CD14-positive monocyte (primary cell): ENCODE data around the gene TP53BP2. TPM values are rescaled to one million over a fixed set of nuclear protein-coding genes. Genes with fewer than 3 reads are reported as not detected.

ENCODE experiments used
- DNase-seq, 3 donors: peaks; one replicate each; pipeline ENCODE4 v3.0.0-alpha.2; 2011 to 2022
- H2AFZ ChIP-seq: 2 replicates; pipeline ENCODE4 v1.6.0; 2012; ENCODE audit warnings: mild to moderate bottlenecking, low read depth, low read length, inconsistent platforms; ENCODE audit not compliant: insufficient read depth, poor library complexity, severe bottlenecking
- H3K27ac ChIP-seq, 2 donors: 1 replicate in 1 of 2; 2 replicates in 1 of 2; pipeline ENCODE4 v1.5.1; 2012 to 2013; ENCODE audit warnings: low read length in 2 of 2, control low read depth in 1 of 2, inconsistent platforms in 1 of 2, low read depth in 1 of 2, mild to moderate bottlenecking in 1 of 2
- H3K27me3 ChIP-seq, 2 donors: one replicate each; pipeline versions ENCODE4 v1.6.0 to v1.6.1; 2011 to 2013; ENCODE audit warnings: low read length in 2 of 2; ENCODE audit not compliant: control insufficient read depth in 2 of 2, insufficient read depth in 2 of 2
- H3K36me3 ChIP-seq, 2 donors: replicated peaks in 1 of 2; 1 replicate in 1 of 2; 2 replicates in 1 of 2; pipeline versions ENCODE4 v1.5.1 to v1.6.1; 2012 to 2013; ENCODE audit warnings: low read length in 2 of 2, control low read depth in 1 of 2, inconsistent platforms in 1 of 2, mild to moderate bottlenecking in 1 of 2; ENCODE audit not compliant: insufficient read depth in 2 of 2, control insufficient read depth in 1 of 2
- H3K4me1 ChIP-seq, 2 donors: 1 replicate in 1 of 2; 2 replicates in 1 of 2; pipeline versions ENCODE4 v1.5.1 to v1.6.1; 2012 to 2013; ENCODE audit warnings: low read length in 2 of 2, control low read depth in 1 of 2, inconsistent platforms in 1 of 2, mild to moderate bottlenecking in 1 of 2, moderate library complexity in 1 of 2; ENCODE audit not compliant: insufficient read depth in 2 of 2, control insufficient read depth in 1 of 2
- H3K4me2 ChIP-seq: replicated peaks from 2 replicates; pipeline ENCODE3; 2012; ENCODE audit warnings: low read length, moderate library complexity, mild to moderate bottlenecking; ENCODE audit not compliant: poor library complexity, severe bottlenecking; ENCODE audit errors: extremely low read depth
- H3K4me3 ChIP-seq, 3 experiments: fragments of 200-600 bp in 1 of 3; sonication (generic) in 1 of 3; replicated peaks in 1 of 3; 1 replicate in 2 of 3; 2 replicates in 1 of 3; pipeline ENCODE4 v1.5.1; 2011 to 2013; ENCODE audit warnings: low read length in 3 of 3, mild to moderate bottlenecking in 3 of 3, control low read depth in 2 of 3, low read depth in 2 of 3, inconsistent platforms in 1 of 3, moderate library complexity in 1 of 3
- H3K79me2 ChIP-seq: 2 replicates; pipeline ENCODE4 v1.6.0; 2012; ENCODE audit warnings: mild to moderate bottlenecking, control low read depth, inconsistent platforms, low read length, moderate library complexity; ENCODE audit not compliant: insufficient read depth
- H3K9ac ChIP-seq: 2 replicates; pipeline ENCODE4 v1.6.0; 2017; ENCODE audit warnings: low read length, mild to moderate bottlenecking; ENCODE audit not compliant: insufficient read depth, poor library complexity, severe bottlenecking
- H3K9me3 ChIP-seq, 2 donors: replicated peaks in 1 of 2; 1 replicate in 1 of 2; 2 replicates in 1 of 2; pipeline versions ENCODE4 v1.5.1 to v1.6.1; 2012 to 2013; ENCODE audit warnings: low read length in 2 of 2, control low read depth in 1 of 2; ENCODE audit not compliant: control insufficient read depth in 1 of 2, insufficient read depth in 1 of 2
- H4K20me1 ChIP-seq: 2 replicates; pipeline ENCODE4 v1.6.0; 2012; ENCODE audit warnings: mild to moderate bottlenecking, low read length, control low read depth, moderate library complexity; ENCODE audit not compliant: insufficient read depth
- H3K27ac Mint-ChIP-seq, 7 donors: one replicate each; pipeline ENCODE4 v1.8.0; 2020; ENCODE audit warnings: mild to moderate bottlenecking in 7 of 7, mixed read lengths in 7 of 7, moderate library complexity in 6 of 7, inconsistent platforms in 2 of 7
- H3K27me3 Mint-ChIP-seq, 3 donors: one replicate each; pipeline ENCODE4 v1.8.0; 2021 to 2022; ENCODE audit warnings: low read depth in 3 of 3, mild to moderate bottlenecking in 3 of 3, mixed read lengths in 3 of 3, moderate library complexity in 3 of 3, inconsistent platforms in 1 of 3
- H3K36me3 Mint-ChIP-seq, 2 donors: one replicate each; pipeline ENCODE4 v1.8.0; 2020; ENCODE audit warnings: mixed read lengths in 2 of 2, inconsistent platforms in 1 of 2, mild to moderate bottlenecking in 1 of 2
- H3K4me1 Mint-ChIP-seq: one replicate; pipeline ENCODE4 v1.8.0; 2020; ENCODE audit warnings: mild to moderate bottlenecking, mixed read lengths
- H3K4me3 Mint-ChIP-seq, 2 donors: one replicate each; pipeline ENCODE4 v1.8.0; 2020; ENCODE audit warnings: mild to moderate bottlenecking in 2 of 2, mixed read lengths in 2 of 2, moderate library complexity in 1 of 2
- H3K9me3 Mint-ChIP-seq, 7 donors: one replicate each; pipeline ENCODE4 v1.8.0; 2020 to 2022; ENCODE audit warnings: mixed read lengths in 7 of 7, mild to moderate bottlenecking in 6 of 7, moderate library complexity in 6 of 7, inconsistent platforms in 2 of 7
- WGBS: methylation state at CpG from one replicate; pipeline ENCODE4 v1.1.5; 2013; ENCODE audit warnings: missing lambda C conversion rate; ENCODE audit not compliant: insufficient coverage; 5-methylcytosine and 5-hydroxymethylcytosine counted together
- intact Hi-C, 2 donors: fragments of 100-400 bp; cut with micrococcal nuclease; formaldehyde crosslinking; loops; one replicate each; pipeline versions ENCODE4 v1.15.0 to v1.15.1; 2023
- polyA plus RNA-seq, 3 donors: library from polyadenylated mRNA; depleted of rRNA in 1 of 3; unstranded in 2 of 3; stranded (reverse) in 1 of 3; fragments of 300-500 nt in 2 of 3; fragments of >200 nt in 1 of 3; fragmentation: Illumina TruSeq in 2 of 3; gene quantifications; 1 replicate in 2 of 3; 2 replicates in 1 of 3; pipeline ENCODE4 v1.2.3, GENCODE V29; 2012 to 2021
- TF ChIP-seq, protein P1 (sequence below): fragments of 200-600 bp; IDR thresholded peaks from one replicate; pipeline ENCODE4 v1.8.0; 2022; ENCODE audit warnings: antibody characterized with exemption, mild to moderate bottlenecking

Gene TP53BP2
- polyA plus RNA-seq, 3 donors: 5.7 to 19.7 (median 8.8) TPM

GRCh38 chr1:223739366-223740037 is 106.2 kb downstream of the TP53BP2 start:
- Histone ChIP-seq H3K36me3 (peaks cover 62 to 80% of the 10 kb centered on the region in 2 donors), H3K4me3 (no peak overlapping the region), H3K9ac (no peak overlapping the region), H3K4me1 (no peaks in the 10 kb centered on the region), H3K79me2 (peaks cover 42% of the 10 kb centered on the region), H3K4me2 (no peak overlapping the region), H3K27ac (no peak overlapping the region), H3K9me3 (no peaks in the 10 kb centered on the region), H2AFZ (no peak overlapping the region), H3K27me3 (no peaks in the 10 kb centered on the region), H4K20me1 (peaks cover 81% of the 10 kb centered on the region)
- no peaks in the 10 kb centered on the region for H3K9me3 Mint-ChIP-seq
- H3K4me1 Mint-ChIP-seq: no peaks in the 10 kb centered on the region
- TF ChIP-seq, protein P1, sequence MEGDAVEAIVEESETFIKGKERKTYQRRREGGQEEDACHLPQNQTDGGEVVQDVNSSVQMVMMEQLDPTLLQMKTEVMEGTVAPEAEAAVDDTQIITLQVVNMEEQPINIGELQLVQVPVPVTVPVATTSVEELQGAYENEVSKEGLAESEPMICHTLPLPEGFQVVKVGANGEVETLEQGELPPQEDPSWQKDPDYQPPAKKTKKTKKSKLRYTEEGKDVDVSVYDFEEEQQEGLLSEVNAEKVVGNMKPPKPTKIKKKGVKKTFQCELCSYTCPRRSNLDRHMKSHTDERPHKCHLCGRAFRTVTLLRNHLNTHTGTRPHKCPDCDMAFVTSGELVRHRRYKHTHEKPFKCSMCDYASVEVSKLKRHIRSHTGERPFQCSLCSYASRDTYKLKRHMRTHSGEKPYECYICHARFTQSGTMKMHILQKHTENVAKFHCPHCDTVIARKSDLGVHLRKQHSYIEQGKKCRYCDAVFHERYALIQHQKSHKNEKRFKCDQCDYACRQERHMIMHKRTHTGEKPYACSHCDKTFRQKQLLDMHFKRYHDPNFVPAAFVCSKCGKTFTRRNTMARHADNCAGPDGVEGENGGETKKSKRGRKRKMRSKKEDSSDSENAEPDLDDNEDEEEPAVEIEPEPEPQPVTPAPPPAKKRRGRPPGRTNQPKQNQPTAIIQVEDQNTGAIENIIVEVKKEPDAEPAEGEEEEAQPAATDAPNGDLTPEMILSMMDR: no peak
- 98% methylated on average over 7 of the region's 7 CpGs for WGBS
- peaks cover 67 to 72% of the 10 kb centered on the region in 2 donors for H3K36me3 Mint-ChIP-seq
- no peak overlapping the region for H3K4me3 Mint-ChIP-seq
- H3K27me3 Mint-ChIP-seq: peaks cover 0 to under 1% (median 0%) of the 10 kb centered on the region in 3 donors
- peak overlapping the region in 4 of 7 donors; percentile 16 to 86 (median 38) for H3K27ac Mint-ChIP-seq
- intact Hi-C loops: no loop called here
- DNase-seq: no peak

- TF ChIP-seq, protein P1: no peak
- intact Hi-C loops: no loop called here
- H2AFZ ChIP-seq: no peak overlapping the region
- peaks cover 0 to 1% (median 0%) of the 10 kb centered on the region in 3 donors for H3K27me3 Mint-ChIP-seq
- peaks cover 60 to 80% of the 10 kb centered on the region in 2 donors for H3K36me3 ChIP-seq
- H3K27me3 ChIP-seq: no peaks in the 10 kb centered on the region
- H3K4me2 ChIP-seq: no peak overlapping the region
- no peak for DNase-seq
- no peak overlapping the region for H3K4me3 Mint-ChIP-seq
- H4K20me1 ChIP-seq: peaks cover 81% of the 10 kb centered on the region
- H3K9ac ChIP-seq: no peak overlapping the region
- peak overlapping the region in 1 of 2 donors; percentile 36 for H3K27ac ChIP-seq
- H3K9me3 ChIP-seq: no peaks in the 10 kb centered on the region
- no peaks in the 10 kb centered on the region for H3K4me1 ChIP-seq
- H3K4me3 ChIP-seq: no peak overlapping the region
- H3K36me3 Mint-ChIP-seq: peaks cover 65 to 71% of the 10 kb centered on the region in 2 donors
- H3K27ac Mint-ChIP-seq: peak overlapping the region in 4 of 7 donors; percentile 1 to 77 (median 34)
- WGBS: 97% methylated on average over 7 of the region's 14 CpGs
- H3K4me1 Mint-ChIP-seq: no peaks in the 10 kb centered on the region
- no peaks in the 10 kb centered on the region for H3K9me3 Mint-ChIP-seq
- H3K79me2 ChIP-seq: peaks cover 49% of the 10 kb centered on the region
Measured at GRCh38 chr1:223738465-223739365, 107.0 kb downstream of the TP53BP2 start.
